ENCODE measurements around the gene SULF2. TPM values are rescaled to one million over a fixed set of nuclear protein-coding genes. Genes with fewer than 3 reads are reported as not detected.

The SULF2 gene
- total and polyA plus RNA-seq, 2 of the 13 experiments (the other 11 are each of a cell fraction or from before 2014, with no cell fraction given), result 7.2 to 50.9 TPM

DNA sequence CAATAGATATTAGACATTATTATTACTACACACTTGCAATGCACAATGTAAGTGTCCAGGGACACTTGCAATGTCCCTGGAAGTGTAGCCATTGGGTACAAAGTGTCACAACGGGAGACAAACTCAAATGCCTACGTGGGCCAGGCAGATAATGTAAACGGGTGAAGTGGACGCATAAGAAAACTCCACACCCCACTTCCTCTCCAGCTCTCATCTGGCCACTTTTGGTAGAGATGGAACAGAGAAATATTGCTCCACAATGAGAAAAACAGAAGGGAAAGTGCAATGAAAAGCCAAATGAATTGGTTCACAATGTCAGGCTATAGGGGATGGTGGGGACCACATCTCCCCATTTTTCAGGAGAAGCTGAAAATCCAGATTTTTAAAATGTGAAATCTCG lies 9.4 kb downstream of the SULF2 start:
- H3K9me3 ChIP-seq (ENCODE audit: low read length), result no peaks in the 10 kb centered on the region
- FAIRE-seq (peak; percentile 44), DNase-seq (ENCODE audit: low spot score) (no peak), ATAC-seq (no peak)
- no peaks in the 10 kb centered on the region for H4K20me1 ChIP-seq (ENCODE audit: insufficient read depth, low read length)
- in situ Hi-C loops (cut with HindIII; ENCODE audit: extremely low pct_ligation_motif_present, low pct_unique_long_range_greater_than_20kb) (no loop called here), intact Hi-C loops (cut with micrococcal nuclease; ENCODE audit: unreplicated experiment) (no loop called here)
- no peak overlapping the region for H3K4me3 ChIP-seq (replicated peaks in 1 of 3; ENCODE audit: insufficient read depth in 1 of 3, low read depth in 2 of 3, low read length in 3 of 3)
- no peak overlapping the region for H2AFZ ChIP-seq (ENCODE audit: low read length)
- peaks cover 13% of the 10 kb centered on the region for H3K4me1 ChIP-seq (ENCODE audit: insufficient read depth, low read length)
- H3K27ac ChIP-seq (ENCODE audit: extremely low read length, insufficient read depth, low read length), result no peak overlapping the region
- H3K4me2 ChIP-seq (ENCODE audit: low read depth, low read length), result no peak overlapping the region
- TF ChIP-seq, protein P1, sequence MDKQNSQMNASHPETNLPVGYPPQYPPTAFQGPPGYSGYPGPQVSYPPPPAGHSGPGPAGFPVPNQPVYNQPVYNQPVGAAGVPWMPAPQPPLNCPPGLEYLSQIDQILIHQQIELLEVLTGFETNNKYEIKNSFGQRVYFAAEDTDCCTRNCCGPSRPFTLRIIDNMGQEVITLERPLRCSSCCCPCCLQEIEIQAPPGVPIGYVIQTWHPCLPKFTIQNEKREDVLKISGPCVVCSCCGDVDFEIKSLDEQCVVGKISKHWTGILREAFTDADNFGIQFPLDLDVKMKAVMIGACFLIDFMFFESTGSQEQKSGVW (CRISPR knock-in tag; IDR thresholded peaks at IDR 0.05; ENCODE audit: borderline replicate concordance), result no peak
- TF ChIP-seq, protein P2, sequence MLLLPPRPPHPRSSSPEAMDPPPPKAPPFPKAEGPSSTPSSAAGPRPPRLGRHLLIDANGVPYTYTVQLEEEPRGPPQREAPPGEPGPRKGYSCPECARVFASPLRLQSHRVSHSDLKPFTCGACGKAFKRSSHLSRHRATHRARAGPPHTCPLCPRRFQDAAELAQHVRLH (CRISPR knock-in tag; IDR thresholded peaks at IDR 0.05; ENCODE audit: borderline replicate concordance, low read depth), result no peak
- TF ChIP-seq KLF15 (CRISPR knock-in tag; IDR thresholded peaks at IDR 0.05; ENCODE audit: borderline replicate concordance) (no peak), ZNF792 (CRISPR knock-in tag; IDR thresholded peaks at IDR 0.05) (no peak), MIER3 (CRISPR knock-in tag; IDR thresholded peaks at IDR 0.05; ENCODE audit: borderline replicate concordance) (no peak), REPIN1 (CRISPR knock-in tag; IDR thresholded peaks at IDR 0.05; ENCODE audit: borderline replicate concordance, low read depth) (no peak), ZFP37 (CRISPR knock-in tag; IDR thresholded peaks at IDR 0.05; ENCODE audit: borderline replicate concordance) (no peak), ZNF713 (CRISPR knock-in tag; IDR thresholded peaks at IDR 0.05) (no peak), FOSL1 (CRISPR knock-in tag; IDR thresholded peaks at IDR 0.05; ENCODE audit: borderline replicate concordance) (no peak), ZNF496 (CRISPR knock-in tag; IDR thresholded peaks at IDR 0.05; ENCODE audit: insufficient replicate concordance) (no peak), JUN (CRISPR knock-in tag; IDR thresholded peaks at IDR 0.05) (no peak)
- TF ChIP-seq, protein P3, sequence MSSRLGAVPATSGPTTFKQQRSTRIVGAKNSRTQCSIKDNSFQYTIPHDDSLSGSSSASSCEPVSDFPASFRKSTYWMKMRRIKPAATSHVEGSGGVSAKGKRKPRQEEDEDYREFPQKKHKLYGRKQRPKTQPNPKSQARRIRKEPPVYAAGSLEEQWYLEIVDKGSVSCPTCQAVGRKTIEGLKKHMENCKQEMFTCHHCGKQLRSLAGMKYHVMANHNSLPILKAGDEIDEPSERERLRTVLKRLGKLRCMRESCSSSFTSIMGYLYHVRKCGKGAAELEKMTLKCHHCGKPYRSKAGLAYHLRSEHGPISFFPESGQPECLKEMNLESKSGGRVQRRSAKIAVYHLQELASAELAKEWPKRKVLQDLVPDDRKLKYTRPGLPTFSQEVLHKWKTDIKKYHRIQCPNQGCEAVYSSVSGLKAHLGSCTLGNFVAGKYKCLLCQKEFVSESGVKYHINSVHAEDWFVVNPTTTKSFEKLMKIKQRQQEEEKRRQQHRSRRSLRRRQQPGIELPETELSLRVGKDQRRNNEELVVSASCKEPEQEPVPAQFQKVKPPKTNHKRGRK (CRISPR knock-in tag; IDR thresholded peaks at IDR 0.05), result no peak
- TF ChIP-seq, protein P4, sequence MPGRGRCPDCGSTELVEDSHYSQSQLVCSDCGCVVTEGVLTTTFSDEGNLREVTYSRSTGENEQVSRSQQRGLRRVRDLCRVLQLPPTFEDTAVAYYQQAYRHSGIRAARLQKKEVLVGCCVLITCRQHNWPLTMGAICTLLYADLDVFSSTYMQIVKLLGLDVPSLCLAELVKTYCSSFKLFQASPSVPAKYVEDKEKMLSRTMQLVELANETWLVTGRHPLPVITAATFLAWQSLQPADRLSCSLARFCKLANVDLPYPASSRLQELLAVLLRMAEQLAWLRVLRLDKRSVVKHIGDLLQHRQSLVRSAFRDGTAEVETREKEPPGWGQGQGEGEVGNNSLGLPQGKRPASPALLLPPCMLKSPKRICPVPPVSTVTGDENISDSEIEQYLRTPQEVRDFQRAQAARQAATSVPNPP (CRISPR knock-in tag; IDR thresholded peaks at IDR 0.05), result no peak
- TF ChIP-seq, protein P5, sequence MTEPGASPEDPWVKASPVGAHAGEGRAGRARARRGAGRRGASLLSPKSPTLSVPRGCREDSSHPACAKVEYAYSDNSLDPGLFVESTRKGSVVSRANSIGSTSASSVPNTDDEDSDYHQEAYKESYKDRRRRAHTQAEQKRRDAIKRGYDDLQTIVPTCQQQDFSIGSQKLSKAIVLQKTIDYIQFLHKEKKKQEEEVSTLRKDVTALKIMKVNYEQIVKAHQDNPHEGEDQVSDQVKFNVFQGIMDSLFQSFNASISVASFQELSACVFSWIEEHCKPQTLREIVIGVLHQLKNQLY (CRISPR knock-in tag; IDR thresholded peaks at IDR 0.05), result no peak
- TF ChIP-seq, protein P6, sequence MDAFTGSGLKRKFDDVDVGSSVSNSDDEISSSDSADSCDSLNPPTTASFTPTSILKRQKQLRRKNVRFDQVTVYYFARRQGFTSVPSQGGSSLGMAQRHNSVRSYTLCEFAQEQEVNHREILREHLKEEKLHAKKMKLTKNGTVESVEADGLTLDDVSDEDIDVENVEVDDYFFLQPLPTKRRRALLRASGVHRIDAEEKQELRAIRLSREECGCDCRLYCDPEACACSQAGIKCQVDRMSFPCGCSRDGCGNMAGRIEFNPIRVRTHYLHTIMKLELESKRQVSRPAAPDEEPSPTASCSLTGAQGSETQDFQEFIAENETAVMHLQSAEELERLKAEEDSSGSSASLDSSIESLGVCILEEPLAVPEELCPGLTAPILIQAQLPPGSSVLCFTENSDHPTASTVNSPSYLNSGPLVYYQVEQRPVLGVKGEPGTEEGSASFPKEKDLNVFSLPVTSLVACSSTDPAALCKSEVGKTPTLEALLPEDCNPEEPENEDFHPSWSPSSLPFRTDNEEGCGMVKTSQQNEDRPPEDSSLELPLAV (CRISPR knock-in tag; conservative IDR thresholded peaks at IDR 0.05; ENCODE audit: low read depth), result no peak
- 71% methylated on average over 5 of the region's 5 CpGs for WGBS (ENCODE audit: low lambda C conversion rate)
- BruUV-seq (replicated peaks), result no TSS peak
- POLR2A ChIA-PET, result no interaction called here
- no peak overlapping the region for H3K9ac ChIP-seq (ENCODE audit: insufficient read depth, low read depth, low read length)
- CTCF ChIA-PET (ENCODE audit: low intra/inter-chr PET ratio, low total read pairs), result no interaction called here
- no peaks in the 10 kb centered on the region for H3K79me2 ChIP-seq (ENCODE audit: insufficient read depth, low read length)
- no peaks in the 10 kb centered on the region for H3K27me3 ChIP-seq (ENCODE audit: control insufficient read depth in 1 of 2, insufficient read depth in 2 of 2, low read length in 2 of 2)
- no peaks in the 10 kb centered on the region for H3K36me3 ChIP-seq (replicated peaks in 1 of 2; ENCODE audit: control insufficient read depth in 1 of 2, insufficient read depth in 2 of 2, low read length in 2 of 2)

Data from HepG2 (cell line).